Measurements from ENCODE around the gene PEDS1.
"Not testable (repeated sequence)": the region's sequence is repeated elsewhere in the genome, so short reads cannot be mapped to it uniquely, and the experiment has no call there.

The PEDS1 gene

DNA sequence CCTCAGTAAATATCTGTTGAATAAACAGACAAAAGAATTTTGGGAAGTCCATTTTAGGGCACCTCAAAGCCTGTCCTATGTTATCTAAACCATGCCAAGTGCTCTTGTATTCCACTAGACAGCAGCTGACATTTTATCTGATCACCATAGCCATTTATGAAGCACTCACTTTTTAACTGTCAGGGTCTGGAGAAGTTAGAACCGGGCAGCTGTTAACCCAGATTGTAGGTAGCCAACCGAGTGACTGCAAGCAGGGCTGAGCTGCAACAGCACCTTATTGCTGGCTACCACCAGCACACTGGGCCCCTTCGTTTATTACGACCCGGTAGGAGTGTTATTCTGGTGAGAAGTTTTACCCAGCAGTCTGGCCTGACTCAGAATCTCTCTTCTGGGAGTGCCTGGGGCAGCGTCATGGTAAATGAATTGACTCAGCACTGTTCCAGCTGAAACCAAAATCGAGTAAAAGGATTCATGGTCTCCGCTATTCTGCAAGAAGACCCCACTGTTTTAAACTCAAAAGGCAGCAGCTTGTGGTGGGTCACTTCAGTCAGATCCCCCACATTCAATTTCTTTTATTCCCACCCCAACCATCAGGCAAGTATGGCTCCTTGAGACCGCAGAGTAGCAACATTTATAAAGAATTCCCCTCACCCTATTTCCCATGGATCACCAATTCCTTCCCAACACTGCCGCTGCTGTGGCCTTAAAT lies 42.2 kb downstream of the PEDS1 start:
- DNase-seq = no peak

- no peak for DNase-seq
Observed at GRCh38 chr20:50110141-50111047, 43.1 kb downstream of the PEDS1 start.

DNA sequence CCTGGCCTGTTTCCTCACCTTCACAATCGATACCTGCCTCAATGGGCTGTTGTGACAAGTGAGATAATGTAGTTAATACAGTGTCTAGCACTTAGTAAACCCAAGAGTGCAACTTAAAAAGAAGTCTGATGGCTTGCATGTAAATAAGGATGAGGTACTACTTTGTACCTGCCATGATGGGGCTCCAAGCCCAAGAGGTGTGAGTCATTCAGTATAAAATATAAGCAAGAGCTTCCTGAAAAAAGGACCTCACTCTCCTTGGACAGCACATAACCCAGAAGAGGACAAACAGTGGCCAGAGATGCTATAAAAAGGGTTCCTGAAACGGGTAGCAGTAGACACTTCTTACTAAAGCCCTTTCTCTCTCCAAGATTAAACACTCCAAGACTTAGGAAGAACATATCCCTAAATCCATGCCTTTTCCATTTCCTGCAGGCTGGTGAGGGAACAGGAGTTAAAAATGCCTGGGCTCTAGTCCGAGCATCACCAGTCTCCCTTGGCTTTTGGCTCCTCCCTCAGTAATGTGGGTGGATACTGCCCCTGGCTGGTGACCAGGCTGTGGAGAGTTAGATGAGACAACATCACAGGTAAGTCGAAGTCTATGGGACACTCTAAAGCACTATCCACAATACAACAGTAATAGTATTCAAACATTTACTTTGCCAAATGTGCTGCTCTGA lies 44.8 kb downstream of the PEDS1 start:
- no peak for DNase-seq

DNA sequence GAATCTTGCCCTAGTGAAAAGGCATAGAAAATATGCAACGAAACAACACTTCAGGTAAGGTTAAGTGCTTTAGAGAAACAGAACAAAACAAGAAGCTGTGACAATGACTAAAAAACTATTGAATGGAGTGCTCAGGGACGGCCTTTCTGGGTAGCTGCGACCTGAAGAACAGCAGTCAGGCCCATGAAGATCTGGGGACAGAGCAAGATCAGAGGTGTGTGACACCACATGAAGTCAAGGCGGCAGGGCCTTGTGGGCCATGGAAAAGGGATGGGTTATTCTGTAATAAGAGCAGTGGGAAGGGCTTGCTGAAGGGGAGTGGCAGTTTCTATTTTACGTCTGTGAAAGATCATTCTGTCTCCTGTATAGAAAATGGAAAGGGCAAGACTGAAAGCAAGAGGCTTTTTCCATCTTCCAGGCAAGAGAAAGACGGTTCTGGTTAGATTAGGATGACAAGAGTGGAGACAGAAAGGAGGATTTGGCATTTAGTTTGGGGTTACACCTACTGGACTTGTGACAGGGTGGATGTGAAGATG lies 45.7 kb downstream of the PEDS1 start:
- DNase-seq = no peak

DNA sequence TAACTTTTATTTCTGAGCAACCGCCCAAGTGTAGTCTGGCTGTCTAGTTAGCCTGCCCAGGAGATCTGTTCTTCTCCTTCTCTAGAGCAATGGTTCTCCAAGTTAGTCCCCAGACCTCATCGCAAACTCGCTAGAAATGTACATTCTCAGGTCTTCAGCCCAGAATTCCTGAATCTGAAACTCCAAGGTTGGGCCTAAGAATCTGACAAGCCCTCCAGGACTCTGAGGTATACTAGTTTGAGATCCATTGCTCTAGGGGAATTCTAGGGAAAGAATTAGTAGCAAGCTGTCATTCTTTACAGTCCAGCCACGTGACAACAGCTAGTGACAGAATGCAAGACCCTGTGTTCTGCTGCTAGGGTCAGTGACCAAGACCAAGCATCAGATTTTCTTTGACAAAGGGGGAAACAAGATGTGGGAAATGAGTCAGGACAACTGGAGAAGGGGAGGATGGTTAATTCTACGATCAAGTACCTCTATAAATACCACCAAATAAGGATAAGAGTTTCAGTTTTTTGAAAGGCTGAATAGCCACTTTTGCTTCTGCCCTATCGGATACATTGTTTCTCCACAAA lies 46.4 kb downstream of the PEDS1 start:
- DNase-seq = no peak

DNA sequence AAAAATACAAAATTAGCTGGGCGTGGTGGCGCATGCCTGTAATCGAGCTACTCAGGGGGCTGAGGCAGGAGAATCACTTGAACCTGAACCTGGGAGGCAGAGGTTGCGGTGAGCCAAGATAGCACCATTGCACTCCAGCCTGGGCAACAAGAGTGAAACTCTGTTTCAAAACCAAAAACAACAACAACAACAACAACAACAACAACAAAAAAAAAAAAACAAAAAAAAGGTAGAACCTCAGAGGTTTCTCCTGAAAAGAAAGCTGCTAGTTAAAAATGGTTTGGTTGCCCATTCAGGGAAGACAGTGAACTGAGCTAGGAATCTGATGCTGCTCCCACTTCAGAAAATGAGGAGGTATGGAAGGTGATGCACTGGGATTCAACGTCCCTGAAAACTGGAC lies 46.9 kb downstream of the PEDS1 start:
- not testable (repeated sequence) for DNase-seq

All from SIG-M5 (cell line).